Endodermal cell (in vitro differentiated cells): ENCODE measurements around the gene TMEM30B. TPM values are rescaled to one million over a fixed set of nuclear protein-coding genes. Genes with fewer than 3 reads are reported as not detected.

ENCODE experiments used
- DNase-seq: peaks from one replicate; pipeline ENCODE4 v3.0.0-alpha.2; 2017
- H3K27ac ChIP-seq: 2 replicates; pipeline ENCODE4 v1.5.1; 2013; ENCODE audit warnings: mild to moderate bottlenecking, low read depth, low read length, moderate library complexity
- H3K27me3 ChIP-seq: 2 replicates; pipeline ENCODE4 v1.6.1; 2013; ENCODE audit warnings: mild to moderate bottlenecking, low read length, moderate library complexity; ENCODE audit not compliant: insufficient read depth, control insufficient read depth, poor library complexity, severe bottlenecking
- H3K36me3 ChIP-seq: 2 replicates; pipeline ENCODE4 v1.7.0; 2013; ENCODE audit warnings: mild to moderate bottlenecking, low read length, moderate library complexity; ENCODE audit not compliant: control insufficient read depth, insufficient read depth
- H3K4me1 ChIP-seq: one replicate; pipeline ENCODE4 v1.7.0; 2013; ENCODE audit warnings: low read length; ENCODE audit not compliant: control insufficient read depth, insufficient read depth
- H3K4me3 ChIP-seq: 2 replicates; pipeline ENCODE4 v1.5.1; 2013; ENCODE audit warnings: mild to moderate bottlenecking, low read length, moderate library complexity
- H3K9ac ChIP-seq: 2 replicates; pipeline ENCODE4 v1.6.1; 2013; ENCODE audit warnings: mild to moderate bottlenecking, low read length, moderate library complexity; ENCODE audit not compliant: poor library complexity, severe bottlenecking; ENCODE audit errors: extremely low read depth
- H3K9me3 ChIP-seq: 2 replicates; pipeline ENCODE4 v1.6.1; 2013; ENCODE audit warnings: mild to moderate bottlenecking, low read length, moderate library complexity; ENCODE audit not compliant: control insufficient read depth
- H3K27ac Mint-ChIP-seq: 2 replicates; pipeline ENCODE4 v1.8.0; 2020; ENCODE audit warnings: mixed read lengths
- H3K27me3 Mint-ChIP-seq: 2 replicates; pipeline ENCODE4 v1.8.0; 2021; ENCODE audit warnings: mild to moderate bottlenecking, mixed read lengths; ENCODE audit not compliant: insufficient read depth
- H3K36me3 Mint-ChIP-seq: 2 replicates; pipeline ENCODE4 v1.8.0; 2020; ENCODE audit warnings: low read depth, mixed read lengths
- H3K4me1 Mint-ChIP-seq: 2 replicates; pipeline ENCODE4 v1.8.0; 2020; ENCODE audit warnings: mixed read lengths
- H3K4me3 Mint-ChIP-seq: 2 replicates; pipeline ENCODE4 v1.8.0; 2020; ENCODE audit warnings: mild to moderate bottlenecking, moderate library complexity, mixed read lengths
- H3K9me3 Mint-ChIP-seq: 2 replicates; pipeline ENCODE4 v1.8.0; 2020; ENCODE audit warnings: mild to moderate bottlenecking, mixed read lengths
- CTCF ChIP-seq: fragments of 200-600 bp; sonication (generic); conservative IDR thresholded peaks from 2 replicates; pipeline ENCODE4 v1.5.0; 2021; ENCODE audit warnings: antibody characterized with exemption, mild to moderate bottlenecking
- WGBS, 2 experiments: methylation state at CpG; one replicate each; pipeline versions ENCODE4 v1.1.5 to v1.1.7; 2013; ENCODE audit warnings: missing lambda C conversion rate in 2 of 2, mixed read lengths in 1 of 2; ENCODE audit not compliant: insufficient coverage in 1 of 2, insufficient read length in 1 of 2; 5-methylcytosine and 5-hydroxymethylcytosine counted together
- total RNA-seq, 2 donors: library from RNA; stranded (reverse); fragmentation: NEBNext Ultra II Directional in 1 of 2; extraction: Animal tissue kit (Norgen Biotek cat#: 25700) in 1 of 2; gene quantifications; 2 replicates in 1 of 2; 3 replicates in 1 of 2; pipeline ENCODE4 v1.2.1, GENCODE V29; 2021

TMEM30B gene
- total RNA-seq, 2 donors from 2014 or later: 10.1 to 11.4 TPM

- H3K27ac ChIP-seq: no peak overlapping the region
- Mint-ChIP-seq H3K36me3 (no peaks in the 10 kb centered on the region), H3K4me1 (peaks cover 10% of the 10 kb centered on the region), H3K4me3 (no peak overlapping the region), H3K9me3 (no peaks in the 10 kb centered on the region), H3K27ac (no peak overlapping the region), H3K27me3 (no peaks in the 10 kb centered on the region)
- H3K36me3 ChIP-seq: no peaks in the 10 kb centered on the region
- TF ChIP-seq CTCF: no peak
- 78 to 90% methylated on average over 2 to 6 of the region's 6 CpGs for WGBS, 2 experiments
- DNase-seq: no peak
- no peaks in the 10 kb centered on the region for H3K9me3 ChIP-seq
- peaks cover 5% of the 10 kb centered on the region for H3K27me3 ChIP-seq
- peaks cover 2% of the 10 kb centered on the region for H3K4me1 ChIP-seq
- no peak overlapping the region for H3K4me3 ChIP-seq
- no peak overlapping the region for H3K9ac ChIP-seq
Observed at GRCh38 chr14:61297581-61297980, 16.4 kb upstream of the TMEM30B start.

- Mint-ChIP-seq H3K4me3 (no peak overlapping the region), H3K27ac (no peak overlapping the region), H3K9me3 (no peaks in the 10 kb centered on the region), H3K4me1 (peaks cover 10% of the 10 kb centered on the region), H3K27me3 (no peaks in the 10 kb centered on the region), H3K36me3 (no peaks in the 10 kb centered on the region)
- H3K9me3 ChIP-seq: no peaks in the 10 kb centered on the region
- peaks cover 2% of the 10 kb centered on the region for H3K4me1 ChIP-seq
- WGBS, 2 experiments: 70 to 100% methylated on average over 1 to 2 of the region's 2 CpGs
- no peak for DNase-seq
- no peaks in the 10 kb centered on the region for H3K36me3 ChIP-seq
- peaks cover 5% of the 10 kb centered on the region for H3K27me3 ChIP-seq
- peak; percentile 83 for TF ChIP-seq CTCF
- no peak overlapping the region for H3K4me3 ChIP-seq
- no peak overlapping the region for H3K9ac ChIP-seq
- no peak overlapping the region for H3K27ac ChIP-seq
Observed at GRCh38 chr14:61296719-61297502, 15.8 kb upstream of the TMEM30B start.

- H3K4me1 Mint-ChIP-seq: peaks cover 10% of the 10 kb centered on the region
- no peak overlapping the region for H3K4me3 Mint-ChIP-seq
- no peak for DNase-seq
- no peaks in the 10 kb centered on the region for H3K9me3 ChIP-seq
- no peak for TF ChIP-seq CTCF
- H3K9ac ChIP-seq: no peak overlapping the region
- H3K27ac Mint-ChIP-seq: no peak overlapping the region
- no peaks in the 10 kb centered on the region for H3K36me3 ChIP-seq
- peaks cover 5% of the 10 kb centered on the region for H3K27me3 ChIP-seq
- no peaks in the 10 kb centered on the region for H3K27me3 Mint-ChIP-seq
- 58 to 76% methylated on average over 2 to 3 of the region's 3 CpGs for WGBS, 2 experiments
- H3K4me1 ChIP-seq: peaks cover 2% of the 10 kb centered on the region
- H3K4me3 ChIP-seq: no peak overlapping the region
- no peaks in the 10 kb centered on the region for H3K36me3 Mint-ChIP-seq
- no peaks in the 10 kb centered on the region for H3K9me3 Mint-ChIP-seq
- no peak overlapping the region for H3K27ac ChIP-seq
Observed at GRCh38 chr14:61296151-61296550, 15.0 kb upstream of the TMEM30B start.
